NCI-H1092 (cell line): ENCODE results near the gene UTS2.
A peak's percentile ranks its signal among the peaks of the same experiment; 100 is the strongest.

ENCODE experiments used
- DNase-seq: peaks from one replicate; lab custom pipeline; 2025; lab: John Stamatoyannopoulos, UW

The UTS2 gene, protein sequence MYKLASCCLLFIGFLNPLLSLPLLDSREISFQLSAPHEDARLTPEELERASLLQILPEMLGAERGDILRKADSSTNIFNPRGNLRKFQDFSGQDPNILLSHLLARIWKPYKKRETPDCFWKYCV

DNA sequence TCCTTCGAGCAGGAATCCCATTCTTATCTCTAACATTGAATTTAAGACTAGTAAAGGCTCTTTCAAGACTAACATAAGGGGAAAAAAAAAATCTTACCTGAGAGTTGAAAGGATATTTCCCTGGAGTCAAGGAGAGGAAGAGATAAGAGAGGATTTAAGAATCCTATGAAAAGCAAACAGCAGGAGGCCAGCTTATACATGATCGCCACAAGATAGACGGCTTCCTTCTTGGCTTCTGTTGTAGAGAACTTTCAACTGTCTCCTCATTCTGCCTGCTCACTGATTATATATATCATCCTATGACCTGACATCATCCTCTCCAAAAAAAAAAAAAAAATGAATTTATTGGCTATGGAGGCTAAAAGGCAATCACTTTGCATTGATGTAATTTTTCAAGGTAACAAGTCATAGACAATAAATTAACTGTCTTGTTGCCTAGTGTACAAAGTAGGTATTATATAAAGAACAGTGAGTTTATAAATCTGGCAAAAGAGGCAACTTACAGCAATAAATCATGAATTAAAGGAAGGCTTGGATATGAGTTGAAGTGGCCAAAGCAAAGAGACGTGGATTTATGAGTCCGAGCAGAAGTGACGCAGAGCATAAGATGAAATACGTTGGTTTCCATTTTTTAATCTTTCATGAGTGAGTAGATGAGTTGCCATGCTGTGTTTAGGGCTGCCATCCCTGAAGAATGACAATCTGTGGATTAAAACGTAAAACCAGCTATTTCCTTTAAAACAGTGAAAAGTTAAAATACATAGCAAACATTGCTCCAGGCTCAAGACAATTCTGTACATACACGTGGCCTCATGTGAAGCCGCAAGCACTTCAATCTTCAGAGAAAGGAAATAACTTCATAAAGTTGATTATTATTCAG is at the start of gene UTS2:
TSS of gene UTS2 (minus strand) at position 262 of the 880 bp plus-strand sequence. CDS start at position 200, 62 bp downstream.
- no peak for DNase-seq

DNA sequence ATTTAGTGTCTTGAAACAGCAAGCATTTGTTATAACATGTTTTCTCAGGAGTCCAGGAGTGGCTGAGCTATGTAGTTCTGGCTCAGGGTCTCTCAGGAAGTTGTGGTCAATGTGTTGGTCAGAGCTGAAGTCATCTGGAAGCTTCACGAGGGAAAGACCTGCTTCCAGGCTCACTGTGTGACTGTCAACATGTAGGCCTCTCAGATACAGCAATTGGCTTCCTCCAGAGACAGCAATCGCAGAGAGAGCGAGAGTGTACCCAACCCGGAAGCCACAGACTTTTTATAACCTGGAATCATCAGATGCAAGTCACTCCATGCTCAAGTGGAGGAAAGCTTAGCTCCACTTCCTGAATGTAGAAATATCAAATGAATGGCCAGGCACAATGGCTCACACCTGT is 46.9 kb upstream of the UTS2 start:
- DNase-seq = no peak

DNA sequence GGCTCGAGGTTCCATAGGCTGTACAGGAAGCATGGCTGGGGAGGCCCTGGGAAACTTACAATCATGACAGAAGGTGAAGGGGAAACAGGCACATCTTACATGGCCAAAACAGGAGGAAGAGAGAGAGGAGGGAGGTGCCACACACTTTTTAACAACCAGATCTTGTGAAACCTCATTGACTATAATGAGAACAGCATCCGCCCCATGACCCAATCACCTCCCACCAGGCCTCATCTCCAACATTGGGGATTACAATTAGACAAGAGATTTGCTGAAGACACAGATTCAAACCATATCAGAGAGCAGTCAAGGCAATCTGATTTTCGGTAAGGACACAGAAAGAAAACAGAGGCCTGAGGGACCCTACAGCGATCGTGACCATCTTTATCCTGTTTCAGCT is 46.1 kb upstream of the UTS2 start:
- DNase-seq = no peak

DNA sequence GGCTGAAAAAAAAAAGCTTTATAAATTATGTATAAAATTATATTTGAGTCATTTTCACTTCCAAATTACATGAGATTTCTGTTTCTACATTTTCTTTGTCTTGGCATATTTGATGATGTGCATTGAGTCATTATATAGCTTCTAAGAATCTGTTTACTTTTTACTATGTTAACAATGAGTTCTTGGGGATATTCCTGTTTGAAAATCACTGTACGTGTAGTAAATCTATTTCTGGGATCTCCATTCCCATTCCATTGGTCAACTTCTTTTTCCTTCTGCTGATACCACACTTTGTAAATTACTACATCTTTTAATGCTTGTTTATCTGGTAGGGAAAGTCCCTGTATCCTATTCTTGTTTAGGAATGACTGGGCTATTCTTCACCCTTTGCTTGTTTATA is 44.1 kb upstream of the UTS2 start:
- no peak for DNase-seq

DNA sequence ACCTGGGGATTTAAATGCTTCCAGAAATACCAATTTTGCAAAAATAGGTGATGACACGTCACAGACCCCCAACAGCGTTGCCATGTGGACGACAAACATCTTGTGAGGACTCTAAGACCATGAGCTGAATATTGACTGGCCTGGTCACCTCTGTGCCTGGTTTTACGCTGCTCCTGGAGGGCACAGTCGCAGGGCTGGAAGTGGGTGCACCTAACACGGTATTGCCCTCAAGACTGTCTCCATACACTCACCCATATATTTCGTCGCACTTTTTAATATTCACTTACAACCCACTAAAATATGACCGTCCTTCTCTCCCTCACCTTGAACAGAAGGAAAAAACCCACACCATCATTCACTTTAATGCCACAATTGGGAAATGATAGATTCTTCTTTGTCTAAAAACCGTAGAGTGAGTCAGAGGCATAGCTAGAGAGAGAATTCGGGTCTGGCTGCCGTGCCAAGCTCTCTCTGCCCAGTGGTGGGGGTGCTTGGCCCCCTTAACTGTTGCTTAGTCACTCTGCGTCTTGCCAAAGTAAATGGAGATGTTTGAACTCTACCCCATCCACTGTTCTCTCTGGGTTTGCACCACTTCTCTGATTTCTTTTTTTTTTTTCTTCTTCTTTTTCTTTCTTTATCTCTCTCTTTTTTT is 40.8 kb upstream of the UTS2 start:
- no peak for DNase-seq

DNA sequence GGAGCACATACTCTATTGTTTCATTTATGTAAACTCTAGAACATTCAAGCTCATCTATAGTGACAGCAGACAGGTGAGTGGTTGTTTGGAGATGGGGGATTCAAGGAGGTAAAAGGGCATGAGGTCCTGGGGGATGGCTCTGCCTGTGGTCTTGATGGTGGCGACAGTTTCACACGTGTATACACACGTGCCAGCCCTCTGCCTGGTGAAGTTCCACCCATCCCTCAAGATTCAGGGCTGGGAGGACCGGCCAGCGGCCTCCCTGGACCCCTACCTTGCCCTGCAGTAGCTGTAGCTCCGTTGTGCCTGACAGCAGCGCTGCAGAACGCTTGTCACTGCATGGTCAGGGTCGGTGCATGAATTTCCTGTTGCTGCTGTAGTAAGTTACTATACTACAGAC is 38.9 kb upstream of the UTS2 start:
- DNase-seq = no peak

DNA sequence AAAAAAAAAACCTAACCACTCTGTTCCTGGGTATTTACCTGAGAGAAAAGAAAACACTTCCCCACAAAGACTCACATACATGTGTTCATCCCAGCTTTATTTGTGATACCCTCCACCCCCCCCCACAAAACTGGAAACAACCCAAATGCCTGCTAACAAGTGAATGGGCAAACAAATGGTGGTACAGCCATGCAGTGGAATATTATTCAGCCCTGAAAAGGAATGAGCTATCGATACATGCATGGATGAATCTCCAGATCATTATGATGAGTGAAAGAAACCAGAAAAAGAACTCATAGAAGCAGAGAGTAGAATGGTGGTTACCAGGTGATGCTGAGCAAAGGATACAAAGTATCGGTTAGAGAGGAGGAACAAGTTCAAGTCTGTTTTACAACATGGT is 38.0 kb upstream of the UTS2 start:
- DNase-seq = no peak

DNA sequence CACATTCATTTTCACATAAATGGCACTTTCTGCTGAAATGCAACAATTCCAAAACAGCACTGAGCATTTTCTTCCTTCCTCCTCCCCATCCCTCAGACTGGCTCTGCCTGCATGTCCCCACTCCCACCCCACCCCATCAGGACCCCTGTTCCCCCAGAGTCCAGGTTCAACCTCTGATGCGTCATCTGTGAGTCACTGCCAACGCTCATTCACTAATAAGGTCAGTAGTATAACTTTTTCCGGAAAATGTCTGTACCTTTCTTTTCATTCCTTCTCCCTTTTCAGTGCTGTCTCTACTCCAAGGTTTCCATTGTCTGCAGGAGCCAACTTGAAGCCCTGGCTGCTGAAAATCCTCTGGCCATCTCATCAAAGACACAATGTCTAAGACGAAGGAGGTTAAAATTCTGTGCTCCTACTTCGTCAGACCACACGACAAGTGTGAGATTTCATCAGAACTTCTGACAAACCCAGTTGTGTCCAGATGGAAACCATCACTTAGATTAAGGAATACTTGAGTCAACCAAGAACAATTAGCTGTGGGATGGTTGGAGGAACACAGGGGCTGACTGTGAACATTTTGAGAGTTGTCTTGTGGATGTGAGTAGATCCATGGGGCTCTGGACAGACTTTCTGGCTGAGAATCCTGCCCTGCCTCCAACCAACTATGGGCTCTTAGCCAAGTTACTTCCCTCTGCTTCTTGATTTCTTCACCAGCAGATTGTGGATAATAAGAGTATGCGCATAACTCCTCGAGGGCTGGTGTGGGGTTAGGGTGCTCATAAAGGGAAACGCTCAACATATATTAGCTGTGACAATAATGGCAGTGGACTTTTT is 35.6 kb upstream of the UTS2 start:
- DNase-seq = no peak

DNA sequence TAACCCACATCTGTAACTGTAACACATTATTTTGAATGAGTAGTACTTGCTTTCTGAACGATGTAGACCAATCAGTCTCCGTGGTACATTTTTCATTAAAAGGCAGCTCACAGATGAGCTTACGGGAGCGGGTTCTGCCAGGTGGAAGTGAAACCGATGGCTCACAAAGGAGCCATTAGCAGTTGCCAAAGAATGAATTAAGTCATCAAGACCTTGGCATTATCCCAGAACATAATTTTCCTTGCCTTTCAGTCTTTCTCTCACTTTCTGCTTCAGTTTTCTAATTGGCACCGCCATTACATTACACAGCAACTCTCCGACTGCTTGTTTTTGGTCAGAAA is 33.5 kb upstream of the UTS2 start:
- peak; percentile 58 for DNase-seq

DNA sequence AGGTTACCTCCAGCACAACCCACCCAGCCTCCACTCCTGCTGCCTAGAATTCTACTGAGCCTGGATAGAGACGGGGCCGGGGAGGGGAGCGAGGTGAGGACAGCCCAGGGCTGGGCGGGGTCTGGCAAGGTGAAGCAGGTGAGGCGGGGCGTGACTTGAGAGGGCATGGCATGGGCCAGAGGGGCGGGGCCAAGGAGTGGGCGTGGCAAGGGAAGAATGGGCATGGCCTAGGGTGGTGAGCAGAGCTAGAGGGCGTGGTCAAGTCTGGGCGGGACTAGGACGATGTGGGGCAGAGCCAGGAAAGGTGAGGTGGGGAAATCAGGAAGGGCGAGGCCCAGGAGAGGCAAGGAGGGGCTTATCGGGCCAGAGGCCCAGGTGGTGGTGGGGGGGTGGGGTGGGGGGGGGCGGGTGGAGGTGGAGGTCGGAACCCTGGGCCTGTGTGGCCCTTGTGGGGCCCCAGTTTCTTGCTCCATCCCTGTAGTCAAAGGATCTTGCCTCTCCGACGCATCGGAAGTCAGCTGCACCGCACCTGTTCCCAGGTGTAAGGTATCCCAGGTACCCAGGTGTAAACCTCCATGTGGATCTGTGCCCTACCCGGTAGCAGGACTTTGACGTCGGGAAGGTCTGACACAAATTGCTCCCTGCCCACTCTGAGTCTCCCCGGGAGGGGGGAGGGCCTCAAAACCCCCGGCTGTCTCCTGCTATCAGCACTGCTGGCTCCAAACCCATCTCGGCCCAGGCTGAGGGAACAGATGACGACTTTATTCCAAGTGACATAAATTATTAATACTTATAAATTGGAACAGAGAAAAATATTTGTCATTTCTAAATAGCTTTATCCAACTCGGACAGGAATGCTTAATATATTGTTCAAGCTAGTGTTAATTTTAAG is 32.9 kb upstream of the UTS2 start:
- no peak for DNase-seq

DNA sequence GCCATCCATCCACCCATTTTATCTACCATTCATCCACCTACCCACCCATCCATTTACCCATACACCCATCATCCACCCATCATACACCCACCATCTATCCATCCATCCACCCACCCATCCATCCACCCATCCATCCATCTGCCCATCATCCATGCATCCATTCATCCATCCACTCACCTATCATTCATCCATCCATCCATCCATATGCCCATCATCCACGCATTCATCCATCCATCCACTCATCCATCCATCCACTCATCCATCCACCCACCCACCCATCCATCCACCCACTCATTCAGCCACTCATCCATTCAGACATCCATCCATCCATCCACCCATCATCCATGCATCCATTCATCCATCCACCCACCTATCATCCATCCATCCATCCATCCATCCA is 31.9 kb upstream of the UTS2 start:
- DNase-seq = no peak

DNA sequence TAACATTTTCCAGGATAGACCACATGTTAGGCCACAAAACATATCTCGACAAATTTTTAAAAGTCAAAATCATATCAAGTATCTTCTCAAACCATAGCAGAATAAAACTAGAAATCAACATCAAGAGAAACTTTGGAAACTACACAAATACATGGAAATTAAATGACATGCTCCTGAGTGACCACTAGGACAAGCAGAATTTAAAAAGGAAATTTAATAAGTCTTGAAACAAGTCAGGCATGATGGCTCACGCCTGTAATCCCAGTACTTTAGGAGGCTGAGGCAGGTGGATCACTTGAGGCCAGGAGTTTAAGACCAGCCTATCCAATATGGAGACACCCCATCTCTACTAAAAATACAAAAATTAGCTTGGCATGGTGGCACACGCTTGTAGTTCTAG is 26.4 kb upstream of the UTS2 start:
- no peak for DNase-seq

DNA sequence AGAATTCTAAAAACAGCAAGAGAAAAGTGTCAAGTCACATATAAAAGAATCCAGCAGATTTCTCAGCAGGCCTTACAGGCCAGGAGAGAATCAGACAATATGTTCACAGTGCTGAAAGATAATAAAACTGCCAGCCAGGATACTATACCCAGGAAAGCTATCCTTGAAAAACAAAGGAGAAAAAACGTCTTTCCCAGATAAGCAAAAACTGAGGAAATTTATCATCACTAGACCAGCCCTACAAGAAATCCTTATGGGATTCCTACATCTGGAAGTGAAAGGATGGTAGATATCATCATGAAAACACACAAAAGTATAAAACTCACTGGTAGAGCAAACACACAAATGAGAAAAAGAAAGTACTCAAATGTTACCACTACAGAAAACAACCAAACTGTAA is 25.2 kb upstream of the UTS2 start:
- DNase-seq = no peak

DNA sequence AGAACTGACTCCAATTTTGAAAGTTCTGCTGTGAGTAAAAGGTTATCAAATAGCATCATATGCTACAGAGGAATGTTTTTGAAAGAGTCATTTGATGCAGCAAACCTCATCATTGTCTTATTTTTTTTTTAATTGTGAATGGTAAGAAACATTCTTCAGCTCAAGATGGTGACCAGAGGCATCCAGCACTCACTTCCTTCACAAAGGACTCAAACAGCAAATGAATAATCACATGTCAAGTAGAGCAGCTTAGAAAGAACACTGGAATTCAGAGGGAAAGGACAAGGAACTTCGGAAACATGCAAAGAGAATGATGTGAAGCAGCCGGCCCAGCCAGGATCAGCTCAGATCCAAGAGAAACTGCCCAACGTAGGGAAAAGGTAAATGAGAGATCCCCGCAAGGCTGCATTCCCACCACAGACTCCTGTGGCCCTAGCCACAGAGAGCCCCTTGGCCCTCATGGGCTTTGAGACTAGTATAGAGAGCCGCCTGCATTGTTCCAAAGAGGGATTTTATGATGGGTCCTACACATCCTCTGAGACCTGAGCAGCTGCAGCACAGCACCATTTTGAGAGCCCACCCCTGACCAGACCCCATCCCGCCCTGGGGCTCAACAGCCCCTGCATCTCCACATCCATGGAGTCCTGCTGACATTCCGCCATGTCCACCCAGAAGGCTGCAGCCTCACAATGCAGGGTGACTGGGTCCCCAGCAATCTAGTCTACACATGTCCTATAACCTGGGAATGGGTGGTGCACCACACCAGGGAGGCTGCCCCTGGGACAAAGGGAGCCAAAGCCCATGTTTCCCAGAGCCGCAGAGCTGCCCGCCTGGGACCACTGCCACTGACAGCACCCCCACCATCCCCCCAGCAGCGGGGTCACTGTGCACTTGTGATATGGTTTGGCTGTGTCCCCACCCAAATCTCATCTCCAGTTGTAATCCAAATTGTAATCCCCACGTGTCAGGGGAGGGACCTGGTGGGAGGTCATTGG is 21.2 kb upstream of the UTS2 start:
- DNase-seq = no peak

DNA sequence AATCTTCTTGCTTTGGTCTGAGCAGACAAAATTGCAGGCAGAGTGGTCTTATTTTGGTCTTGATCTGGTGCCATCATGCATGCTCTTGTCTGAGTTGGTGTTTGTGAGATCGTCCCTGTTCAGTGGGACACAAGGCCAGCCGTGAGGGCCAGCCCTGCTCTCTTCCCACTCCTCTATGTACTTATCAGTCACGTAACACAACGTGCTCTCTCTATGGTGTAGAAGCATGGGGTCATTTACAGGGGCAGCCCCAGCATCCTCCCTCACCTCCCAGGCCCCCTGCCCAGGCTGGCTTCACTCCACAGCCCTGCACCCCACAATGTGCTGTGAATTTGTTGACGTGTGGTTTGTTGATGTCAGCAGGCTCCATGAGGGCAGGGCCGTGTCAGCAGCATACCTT is 18.3 kb upstream of the UTS2 start:
- no peak for DNase-seq

DNA sequence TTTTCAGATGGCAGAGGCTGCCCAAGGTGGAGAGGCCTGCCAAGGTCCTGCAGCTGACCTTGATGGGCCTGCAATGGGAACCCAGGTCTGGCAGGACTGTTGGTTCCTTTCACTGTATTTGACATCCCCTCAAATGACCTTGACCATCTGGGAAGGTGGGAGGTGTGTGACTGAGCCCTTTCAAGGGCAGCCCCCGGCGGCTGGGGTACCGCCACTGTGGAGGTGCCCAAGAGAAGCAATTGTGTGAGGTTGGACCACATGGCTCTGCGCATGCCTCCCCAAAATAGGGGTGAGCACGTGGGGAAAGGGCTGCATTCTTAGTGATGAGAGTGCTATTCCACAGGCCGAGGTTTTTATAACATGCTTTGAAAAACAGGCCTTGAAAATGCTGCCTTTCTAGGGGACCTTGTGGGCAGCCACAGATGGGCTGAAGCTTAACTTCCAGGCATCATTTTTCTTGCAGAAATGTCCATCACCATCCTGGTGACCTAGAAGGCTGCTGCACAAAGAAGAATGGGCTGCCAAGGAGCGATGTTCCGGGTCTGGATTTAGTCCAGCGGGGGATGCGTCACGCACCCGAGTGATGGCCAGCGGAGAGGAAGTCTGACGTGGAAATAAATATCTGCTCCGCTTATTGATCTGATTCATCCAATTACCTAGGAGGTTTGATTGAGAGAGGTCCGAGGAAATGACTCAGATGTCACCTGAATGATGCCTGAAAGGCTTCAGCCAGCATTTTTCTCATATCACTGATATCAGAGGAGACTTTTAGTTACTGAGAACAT is 16.5 kb upstream of the UTS2 start:
- DNase-seq = no peak

DNA sequence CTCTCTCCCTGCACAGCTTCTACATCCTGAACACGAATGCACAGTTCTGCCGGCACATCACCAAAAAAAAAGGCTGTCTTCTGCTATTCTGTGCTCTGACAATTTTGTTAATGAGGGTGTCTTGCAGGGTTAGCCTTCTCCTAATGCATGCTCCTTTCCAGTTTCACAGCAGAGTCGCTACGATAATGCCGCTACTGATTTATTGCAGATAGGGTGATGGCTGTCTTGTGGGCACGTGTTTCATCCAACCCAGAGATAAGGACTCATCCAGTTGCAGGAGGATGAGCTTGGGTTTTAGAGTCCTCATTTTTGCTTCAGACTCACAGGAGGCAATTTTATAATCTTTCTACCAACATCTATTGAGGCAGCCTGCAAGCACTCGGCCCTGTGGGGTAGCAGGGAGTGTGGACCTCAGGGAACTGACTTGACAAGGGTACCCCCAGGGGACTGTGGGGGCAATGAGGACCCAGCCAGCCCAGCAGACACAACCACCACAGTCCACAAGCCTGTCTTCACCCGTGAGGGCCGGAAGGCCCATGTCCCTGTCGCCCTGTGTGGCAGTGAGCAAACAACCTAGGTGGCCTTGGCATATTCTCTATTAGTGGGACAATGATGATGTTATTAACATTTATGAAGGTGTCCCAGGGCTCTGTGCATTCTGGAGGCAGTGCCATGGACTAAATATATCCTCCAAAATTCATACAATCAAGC is 15.4 kb upstream of the UTS2 start:
- no peak for DNase-seq

DNA sequence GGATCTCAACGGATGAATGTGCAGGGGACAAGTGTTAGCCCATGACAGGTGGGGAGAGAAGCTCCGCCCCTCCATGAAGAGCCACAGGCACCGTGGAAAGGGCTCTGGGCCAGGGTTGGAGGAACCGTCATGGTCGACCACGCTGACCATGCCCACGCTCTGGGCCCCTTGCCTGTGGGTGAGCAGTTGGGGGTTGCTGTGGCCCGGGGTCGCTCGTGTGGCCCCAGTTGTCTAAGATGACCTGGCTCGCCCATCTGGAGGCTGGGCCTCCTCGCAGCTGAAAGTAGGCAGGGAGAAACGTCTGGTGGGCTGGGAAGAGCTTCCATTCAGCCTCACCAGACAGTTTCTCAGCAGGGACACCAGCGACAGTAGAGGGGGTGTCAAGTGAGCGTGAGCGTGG is 13.1 kb upstream of the UTS2 start:
- DNase-seq = no peak
